Measurements from ENCODE around the gene ZFAND6. TPM values are rescaled to one million over a fixed set of nuclear protein-coding genes. Genes with fewer than 3 reads are reported as not detected.
A peak's percentile ranks its signal among the peaks of the same experiment; 100 is the strongest.
"Not testable (repeated sequence)": the region's sequence is repeated elsewhere in the genome, so short reads cannot be mapped to it uniquely, and the experiment has no call there.

ZFAND6 gene
- total RNA-seq, 1 experiment from 2014 or later = 181 TPM

- DNase-seq (ENCODE audit: low read depth in 1 of 2, low spot score in 2 of 2) = peak in 1 of 2 experiments; percentile 10
- H3K36me3 ChIP-seq = no peaks in the 10 kb centered on the region
- H3K9me3 ChIP-seq (replicated peaks) = no peaks in the 10 kb centered on the region
- no peaks in the 10 kb centered on the region for H3K4me1 ChIP-seq (replicated peaks)
- no peak overlapping the region for H3K4me3 ChIP-seq
- H3K27ac ChIP-seq = no peak overlapping the region
- no peaks in the 10 kb centered on the region for H3K27me3 ChIP-seq (replicated peaks)
Observed at GRCh38 chr15:80026754-80027153, 32.7 kb upstream of the ZFAND6 start.

DNA sequence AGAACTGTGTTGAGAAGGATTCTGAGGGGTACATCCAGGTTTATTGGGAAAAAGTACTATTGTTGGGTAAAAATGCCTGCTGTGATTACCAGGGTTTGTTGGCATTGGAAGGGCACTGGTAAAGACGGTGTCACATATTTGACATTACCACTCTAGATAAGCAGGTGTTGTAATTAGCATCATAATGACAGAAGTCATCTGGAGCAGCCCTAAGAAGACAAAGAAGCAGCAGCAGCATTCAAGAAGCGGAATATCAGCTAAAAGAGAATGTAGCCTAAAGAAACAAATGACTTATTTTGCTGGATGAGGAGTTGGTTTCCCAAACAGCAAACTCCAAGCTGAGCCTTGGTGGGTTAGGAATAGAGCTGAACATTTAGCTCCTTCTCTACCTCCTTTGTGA, 30.5 kb upstream of the ZFAND6 start:
- no peak for DNase-seq (ENCODE audit: low read depth in 1 of 2, low spot score in 2 of 2)
- H3K4me3 ChIP-seq = no peak overlapping the region
- peaks cover 17% of the 10 kb centered on the region for H3K4me1 ChIP-seq (replicated peaks)
- H3K27ac ChIP-seq = no peak overlapping the region
- H3K9me3 ChIP-seq (replicated peaks) = no peaks in the 10 kb centered on the region
- no peaks in the 10 kb centered on the region for H3K27me3 ChIP-seq (replicated peaks)
- H3K36me3 ChIP-seq = no peaks in the 10 kb centered on the region

DNA sequence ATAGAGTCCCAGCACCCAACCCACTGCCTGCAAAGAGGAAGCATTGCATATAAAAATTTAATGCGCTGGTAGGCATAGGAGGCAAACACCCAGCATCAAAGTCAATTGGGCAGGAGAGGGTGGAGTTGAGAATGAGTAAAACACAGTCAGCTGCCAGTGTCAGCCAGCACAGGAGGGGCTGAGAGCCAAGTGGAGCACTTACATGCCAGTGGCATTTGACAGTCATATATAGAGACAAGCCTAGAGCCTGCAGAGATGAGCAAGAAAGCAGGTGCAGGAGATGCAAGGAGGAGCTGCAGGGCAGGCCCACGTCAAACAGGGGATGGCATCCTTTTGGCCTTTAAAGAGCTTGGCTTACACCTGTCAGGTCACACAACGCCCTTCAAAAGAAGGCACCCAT, 27.6 kb upstream of the ZFAND6 start:
- H3K4me3 ChIP-seq = no peak overlapping the region
- no peak overlapping the region for H3K27ac ChIP-seq
- peaks cover 17% of the 10 kb centered on the region for H3K4me1 ChIP-seq (replicated peaks)
- no peaks in the 10 kb centered on the region for H3K27me3 ChIP-seq (replicated peaks)
- no peaks in the 10 kb centered on the region for H3K36me3 ChIP-seq
- DNase-seq (ENCODE audit: low read depth in 1 of 2, low spot score in 2 of 2) = no peak
- no peaks in the 10 kb centered on the region for H3K9me3 ChIP-seq (replicated peaks)

GRCh38 chr15:80034629-80035028, 24.8 kb upstream of the ZFAND6 start:
- Histone ChIP-seq H3K27ac (no peak overlapping the region), H3K27me3 (replicated peaks) (no peaks in the 10 kb centered on the region), H3K4me1 (replicated peaks) (peaks cover 17% of the 10 kb centered on the region), H3K36me3 (no peaks in the 10 kb centered on the region), H3K9me3 (replicated peaks) (no peaks in the 10 kb centered on the region), H3K4me3 (no peak overlapping the region)
- no peak for DNase-seq (ENCODE audit: low read depth in 1 of 2, low spot score in 2 of 2)

DNA sequence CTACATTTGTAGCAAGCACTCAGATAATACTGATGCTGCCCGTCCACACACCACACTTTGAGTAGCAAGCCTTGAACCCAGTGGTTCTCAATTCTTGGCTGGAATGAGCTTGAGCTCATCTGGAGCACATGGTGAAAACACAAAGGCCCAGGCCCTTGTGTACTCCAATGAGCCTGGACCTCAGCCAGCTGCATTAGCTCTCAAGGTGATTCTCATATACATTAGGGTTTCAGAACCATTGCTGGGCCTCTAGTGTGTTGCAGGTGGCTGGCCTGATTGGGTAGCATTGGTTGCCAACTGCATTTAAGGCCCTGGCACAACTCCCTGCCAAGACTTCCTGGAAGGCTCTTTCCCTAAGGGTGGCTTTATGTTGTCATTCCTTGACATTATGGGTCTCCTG, 23.4 kb upstream of the ZFAND6 start:
- Histone ChIP-seq H3K36me3 (no peaks in the 10 kb centered on the region), H3K27ac (no peak overlapping the region), H3K27me3 (replicated peaks) (no peaks in the 10 kb centered on the region), H3K4me1 (replicated peaks) (peaks cover 17% of the 10 kb centered on the region), H3K4me3 (no peak overlapping the region), H3K9me3 (replicated peaks) (no peaks in the 10 kb centered on the region)
- no peak for DNase-seq (ENCODE audit: low read depth in 1 of 2, low spot score in 2 of 2)

DNA sequence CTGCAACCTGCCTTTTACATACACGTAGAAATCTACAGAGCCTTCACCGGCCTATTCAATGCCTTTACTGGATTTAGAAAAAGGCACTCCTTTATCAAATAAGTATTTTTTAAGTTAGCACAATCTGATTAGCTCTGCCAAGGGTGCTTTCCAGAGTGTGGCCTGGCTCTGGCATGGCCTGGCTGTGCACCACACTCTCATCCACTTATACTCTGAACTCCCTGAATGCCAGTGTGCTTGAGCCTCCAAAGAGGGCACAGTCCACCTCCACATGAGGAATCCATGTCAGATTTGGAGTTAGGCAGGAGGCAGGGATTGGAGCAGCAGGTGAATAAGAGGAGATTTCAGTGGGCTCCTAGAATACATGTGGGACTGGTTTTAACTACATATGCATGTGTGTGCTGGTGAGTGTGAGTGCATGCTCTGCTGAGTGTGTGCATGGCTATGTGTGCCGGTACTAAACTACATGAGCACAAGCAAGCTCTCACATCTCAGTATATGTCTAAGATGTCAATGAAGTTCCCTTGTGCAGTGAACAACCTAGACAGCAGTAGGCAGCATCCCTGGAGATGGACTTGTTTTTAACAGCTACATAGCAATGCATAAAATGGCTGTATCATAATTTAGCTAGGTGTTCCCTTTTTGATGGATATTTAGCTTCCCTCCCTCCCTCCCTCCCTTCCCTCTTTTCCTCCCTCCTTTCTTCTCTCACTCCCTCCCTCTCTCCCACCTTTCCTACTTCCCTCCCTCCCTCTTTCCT, 17.8 kb upstream of the ZFAND6 start:
- Histone ChIP-seq H3K27me3 (replicated peaks) (no peaks in the 10 kb centered on the region), H3K4me1 (replicated peaks) (no peaks in the 10 kb centered on the region)
- DNase-seq (ENCODE audit: low read depth in 1 of 2, low spot score in 2 of 2) = no peak

DNA sequence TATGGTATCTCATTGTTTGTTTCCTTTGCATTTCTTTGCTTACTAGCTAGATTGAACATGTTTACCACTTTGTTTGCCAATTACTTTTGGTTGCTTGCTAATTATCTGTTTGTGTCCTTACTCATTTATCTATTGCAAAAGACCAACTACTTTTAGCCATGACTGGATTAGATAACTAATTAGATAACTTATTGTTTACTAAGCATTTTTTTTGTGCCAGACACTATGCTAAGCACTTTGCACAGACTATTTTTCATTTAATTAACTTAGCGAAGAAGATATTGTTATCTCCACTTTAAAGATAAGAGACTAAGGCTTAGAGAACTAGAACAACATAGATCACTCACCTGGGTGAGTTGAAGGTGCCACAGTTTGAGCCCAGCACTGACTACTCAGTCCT, 16.9 kb upstream of the ZFAND6 start:
- H3K27ac ChIP-seq = no peak overlapping the region
- no peaks in the 10 kb centered on the region for H3K4me1 ChIP-seq (replicated peaks)
- DNase-seq (ENCODE audit: low read depth in 1 of 2, low spot score in 2 of 2) = no peak
- no peaks in the 10 kb centered on the region for H3K27me3 ChIP-seq (replicated peaks)
- no peaks in the 10 kb centered on the region for H3K36me3 ChIP-seq
- no peaks in the 10 kb centered on the region for H3K9me3 ChIP-seq (replicated peaks)
- H3K4me3 ChIP-seq = no peak overlapping the region

More for the DNA sequence above, 17.8 kb upstream of the ZFAND6 start:
- Histone ChIP-seq H3K36me3 (no peaks in the 10 kb centered on the region), H3K9me3 (replicated peaks) (no peaks in the 10 kb centered on the region), H3K4me3 (no peak overlapping the region), H3K27ac (no peak overlapping the region)

GRCh38 chr15:80045219-80045618, 14.3 kb upstream of the ZFAND6 start:
- not testable (repeated sequence) for H3K9me3 ChIP-seq (replicated peaks); DNase-seq (ENCODE audit: low read depth in 1 of 2, low spot score in 2 of 2); H3K27me3 ChIP-seq (replicated peaks); H3K27ac ChIP-seq; H3K36me3 ChIP-seq; H3K4me1 ChIP-seq (replicated peaks); H3K4me3 ChIP-seq

DNA sequence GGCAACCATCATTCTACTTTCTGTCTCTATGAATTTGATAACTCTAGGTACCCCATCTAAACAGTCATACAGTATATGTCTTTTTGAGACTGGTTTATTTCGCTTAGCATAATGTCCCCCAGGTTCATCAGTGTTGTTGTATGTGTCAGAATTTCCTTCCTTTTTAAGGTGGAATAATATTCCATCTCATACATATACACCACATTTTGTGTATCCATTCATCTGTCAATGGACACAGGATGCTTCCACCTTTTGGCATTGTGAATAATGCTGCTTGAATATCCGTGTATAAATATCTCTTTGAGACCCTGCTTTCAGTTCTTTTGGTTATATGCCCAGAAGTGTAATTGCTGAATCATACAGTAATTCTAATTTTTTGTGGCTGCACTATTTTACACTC, 10.4 kb upstream of the ZFAND6 start:
- DNase-seq (ENCODE audit: low read depth in 1 of 2, low spot score in 2 of 2) = no peak
- Histone ChIP-seq H3K27me3 (replicated peaks) (no peaks in the 10 kb centered on the region), H3K4me1 (replicated peaks) (no peaks in the 10 kb centered on the region), H3K36me3 (no peaks in the 10 kb centered on the region), H3K4me3 (no peak overlapping the region), H3K27ac (no peak overlapping the region), H3K9me3 (replicated peaks) (no peaks in the 10 kb centered on the region)

DNA sequence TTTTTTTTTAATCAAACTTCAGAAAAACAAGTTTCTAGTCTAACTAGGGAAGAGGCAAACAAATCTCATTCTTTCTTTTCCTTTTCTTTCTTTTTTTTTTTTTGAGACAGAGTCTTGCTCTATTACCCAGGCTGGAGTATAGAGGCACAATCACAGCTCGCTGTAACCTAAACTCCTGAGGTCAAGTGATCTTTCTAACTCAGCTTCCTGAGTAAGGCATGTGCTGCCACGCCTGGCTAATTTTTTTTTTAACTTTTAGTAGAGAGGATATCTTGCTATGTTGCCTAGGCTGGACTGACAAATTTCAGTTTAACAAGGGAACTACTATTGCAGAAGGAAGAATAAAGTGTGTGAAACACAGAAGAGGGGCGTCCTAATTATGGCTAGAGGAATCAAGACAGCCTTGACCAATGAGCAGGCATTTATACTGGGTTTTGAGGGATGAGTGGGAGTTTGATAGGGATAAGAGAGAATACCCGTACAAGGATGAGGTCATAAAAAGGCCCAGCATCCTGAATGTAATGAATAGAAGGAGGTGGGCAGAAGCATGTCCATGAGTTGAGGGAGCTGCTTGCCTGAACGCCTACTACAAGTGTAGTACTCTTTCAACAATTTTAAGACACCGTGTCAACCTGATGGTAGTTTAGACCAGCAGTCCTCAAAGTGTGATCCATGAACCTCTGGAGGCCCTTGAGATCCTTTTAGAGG, 6.7 kb upstream of the ZFAND6 start:
- Histone ChIP-seq H3K9me3 (replicated peaks) (no peaks in the 10 kb centered on the region), H3K36me3 (no peaks in the 10 kb centered on the region), H3K27ac (no peak overlapping the region), H3K4me3 (no peak overlapping the region), H3K4me1 (replicated peaks) (no peaks in the 10 kb centered on the region), H3K27me3 (replicated peaks) (no peaks in the 10 kb centered on the region)
- DNase-seq (ENCODE audit: low read depth in 1 of 2, low spot score in 2 of 2) = no peak

GRCh38 chr15:80055933-80056332, 3.5 kb upstream of the ZFAND6 start:
- no peaks in the 10 kb centered on the region for H3K9me3 ChIP-seq (replicated peaks)
- peaks cover 6% of the 10 kb centered on the region; the same call in 1 of the 2 replicates for H3K27me3 ChIP-seq (replicated peaks)
- peaks cover 6% of the 10 kb centered on the region for H3K36me3 ChIP-seq
- H3K27ac ChIP-seq = no peak overlapping the region
- peaks cover 10% of the 10 kb centered on the region for H3K4me1 ChIP-seq (replicated peaks)
- H3K4me3 ChIP-seq = no peak overlapping the region
- no peak for DNase-seq (ENCODE audit: low read depth in 1 of 2, low spot score in 2 of 2)

- no peak for DNase-seq (ENCODE audit: low read depth in 1 of 2, low spot score in 2 of 2)
- Histone ChIP-seq H3K9me3 (replicated peaks) (no peaks in the 10 kb centered on the region), H3K36me3 (peaks cover 6% of the 10 kb centered on the region), H3K4me3 (no peak overlapping the region), H3K27ac (no peak overlapping the region), H3K4me1 (replicated peaks) (peaks cover 17% of the 10 kb centered on the region), H3K27me3 (replicated peaks) (peaks cover 6% of the 10 kb centered on the region; the same call in 1 of the 2 replicates)
Observed at GRCh38 chr15:80058044-80058443, 1.4 kb upstream of the ZFAND6 start.

DNA sequence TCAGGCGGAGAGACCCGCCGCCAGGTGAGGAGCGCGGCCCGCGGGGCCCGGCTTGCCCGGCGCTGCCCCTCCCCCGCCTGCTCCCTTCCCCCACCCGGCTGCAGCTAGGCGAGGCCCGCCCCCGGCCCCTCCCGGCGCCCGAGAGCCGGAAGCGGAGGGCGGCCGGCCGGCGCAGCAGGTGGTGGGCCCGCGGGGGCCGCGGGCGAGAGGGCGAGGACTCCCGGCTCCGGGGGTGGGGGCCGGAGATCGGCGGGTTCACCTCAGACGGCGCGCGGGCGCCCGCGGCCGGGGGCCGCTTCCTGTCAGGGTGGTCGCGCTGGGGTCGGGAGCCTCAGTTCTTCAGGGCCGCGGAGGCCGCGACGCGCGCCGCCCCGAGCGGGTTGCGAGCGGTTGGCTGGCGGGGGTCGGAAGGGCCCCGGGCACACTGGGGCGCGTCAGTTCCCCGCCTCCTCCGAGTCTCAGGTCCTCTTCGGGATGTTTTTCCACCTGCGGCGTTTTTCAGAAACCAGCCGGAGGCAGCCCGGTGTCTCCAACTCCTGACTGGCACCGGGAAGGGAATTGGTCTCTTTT, 395 bp downstream of the ZFAND6 start:
- peaks cover 17% of the 10 kb centered on the region for H3K4me1 ChIP-seq (replicated peaks)
- H3K4me3 ChIP-seq = peak overlapping the region; percentile 94
- peak overlapping the region; percentile 84 for H3K27ac ChIP-seq
- H3K36me3 ChIP-seq = peaks cover 6% of the 10 kb centered on the region
- DNase-seq (ENCODE audit: low read depth in 1 of 2, low spot score in 2 of 2) = peak; percentile 46 to 57
- H3K9me3 ChIP-seq (replicated peaks) = no peaks in the 10 kb centered on the region
- peaks cover 6% of the 10 kb centered on the region; the same call in 1 of the 2 replicates for H3K27me3 ChIP-seq (replicated peaks)

- Histone ChIP-seq H3K27ac (peak overlapping the region; percentile 84), H3K36me3 (peaks cover 6% of the 10 kb centered on the region), H3K4me1 (replicated peaks) (peaks cover 17% of the 10 kb centered on the region), H3K27me3 (replicated peaks) (peaks cover 6% of the 10 kb centered on the region; the same call in 1 of the 2 replicates), H3K9me3 (replicated peaks) (no peaks in the 10 kb centered on the region), H3K4me3 (peak overlapping the region; percentile 94)
- no peak for DNase-seq (ENCODE audit: low read depth in 1 of 2, low spot score in 2 of 2)
Observed at GRCh38 chr15:80060356-80061006, 1.0 kb downstream of the ZFAND6 start.

Data from SJSA1 (cell line).